Right renal pelvis (tissue), 4 donors: ENCODE data around the gene JPH3. TPM values are rescaled to one million over a fixed set of nuclear protein-coding genes. Genes with fewer than 3 reads are reported as not detected.
"Not testable (repeated sequence)": the region's sequence is repeated elsewhere in the genome, so short reads cannot be mapped to it uniquely, and the experiment has no call there.

Experiments used
- DNase-seq, 4 donors: peaks; one replicate each; pipeline ENCODE4 v3.0.0-alpha.2; 2013; ENCODE audit warnings: low read depth in 4 of 4, low spot score in 3 of 4, missing footprints in 1 of 4
- polyA plus RNA-seq, 4 donors: library from polyadenylated mRNA; unstranded; fragments of 120-200 nt; gene quantifications; one replicate each; pipeline ENCODE4 v1.2.1, GENCODE V29; 2013; ENCODE audit not compliant: insufficient read length in 4 of 4

Gene JPH3
- polyA plus RNA-seq, 4 donors, result 0.53 to 1.3 (median 0.70) TPM

DNA sequence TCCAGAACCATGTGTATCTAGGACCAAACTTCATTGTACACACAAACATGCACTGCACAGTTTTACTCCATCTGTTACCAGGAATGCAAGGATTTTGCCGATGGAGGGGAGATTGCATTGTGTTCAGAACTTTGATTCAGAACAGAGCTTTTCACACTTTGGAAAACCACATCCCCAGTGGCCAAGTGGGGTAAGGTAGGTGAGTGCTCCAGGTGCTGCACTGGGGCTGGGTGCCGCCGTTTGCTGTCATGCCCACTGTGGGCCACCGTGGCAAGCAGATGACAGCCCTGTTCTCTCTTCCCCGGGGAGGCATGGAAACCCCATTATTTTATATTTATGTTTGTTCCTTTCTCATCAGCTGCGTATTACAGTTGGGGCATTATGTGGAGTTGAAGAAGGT lies 29.3 kb upstream of the JPH3 start:
- DNase-seq, result no peak

DNA sequence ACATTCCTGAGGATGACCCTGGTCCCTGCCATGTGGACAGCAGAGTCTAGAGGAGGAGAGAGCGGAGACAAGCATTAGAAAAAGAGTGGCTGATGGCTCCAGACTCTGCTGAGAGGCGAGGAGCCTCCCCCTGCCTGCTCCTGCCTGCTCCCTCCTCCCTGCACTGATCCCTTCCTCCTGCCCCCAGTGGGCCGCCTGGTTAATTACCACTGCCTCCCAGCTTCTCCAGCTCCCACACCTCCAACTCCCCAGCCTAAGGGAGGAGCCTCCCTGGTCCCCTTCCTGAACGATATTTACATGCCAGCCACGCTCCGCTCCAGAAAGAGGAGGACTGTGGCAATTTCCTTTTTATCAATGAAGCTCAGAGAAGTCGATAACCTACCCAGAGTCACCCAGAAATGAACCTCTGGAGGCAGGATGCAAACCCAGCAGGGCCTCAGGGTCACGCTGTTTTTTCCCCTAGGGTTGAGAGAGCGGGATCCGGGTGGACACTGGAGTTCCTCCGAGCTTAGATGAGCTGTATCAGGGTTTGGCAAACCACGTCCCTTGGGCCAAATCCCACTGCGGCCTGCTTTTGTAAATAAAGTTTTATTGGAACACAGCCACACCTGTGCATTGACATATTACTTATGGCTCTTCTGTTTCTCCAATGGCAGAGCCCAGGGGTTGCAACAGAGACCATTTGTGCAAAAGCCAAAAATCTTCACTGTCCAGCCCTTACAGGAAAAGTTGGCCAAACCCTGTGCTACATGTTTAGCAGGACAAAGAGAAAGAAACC lies 27.1 kb upstream of the JPH3 start:
- DNase-seq, result peak in 1 of 4 donors; percentile 31

DNA sequence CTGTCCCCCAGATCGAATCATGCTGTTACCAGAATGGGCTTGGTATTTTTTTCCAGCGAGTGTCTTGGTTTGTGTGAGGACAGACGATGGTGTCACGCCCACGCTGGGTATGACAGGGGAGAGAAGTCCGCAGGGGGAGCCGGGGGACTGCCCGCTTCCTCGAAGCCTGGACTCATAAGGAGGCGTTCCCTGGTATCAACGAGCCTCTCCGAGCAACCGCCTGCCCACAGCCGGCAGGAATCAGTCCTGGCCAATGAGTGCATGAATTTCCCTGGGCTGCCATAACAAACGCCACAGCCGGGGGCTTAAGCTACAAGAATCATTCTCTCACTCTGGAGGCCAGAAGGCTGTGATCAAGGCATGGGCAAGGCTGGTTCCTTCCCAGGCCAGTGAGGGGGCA lies 26.1 kb upstream of the JPH3 start:
- no peak for DNase-seq

DNA sequence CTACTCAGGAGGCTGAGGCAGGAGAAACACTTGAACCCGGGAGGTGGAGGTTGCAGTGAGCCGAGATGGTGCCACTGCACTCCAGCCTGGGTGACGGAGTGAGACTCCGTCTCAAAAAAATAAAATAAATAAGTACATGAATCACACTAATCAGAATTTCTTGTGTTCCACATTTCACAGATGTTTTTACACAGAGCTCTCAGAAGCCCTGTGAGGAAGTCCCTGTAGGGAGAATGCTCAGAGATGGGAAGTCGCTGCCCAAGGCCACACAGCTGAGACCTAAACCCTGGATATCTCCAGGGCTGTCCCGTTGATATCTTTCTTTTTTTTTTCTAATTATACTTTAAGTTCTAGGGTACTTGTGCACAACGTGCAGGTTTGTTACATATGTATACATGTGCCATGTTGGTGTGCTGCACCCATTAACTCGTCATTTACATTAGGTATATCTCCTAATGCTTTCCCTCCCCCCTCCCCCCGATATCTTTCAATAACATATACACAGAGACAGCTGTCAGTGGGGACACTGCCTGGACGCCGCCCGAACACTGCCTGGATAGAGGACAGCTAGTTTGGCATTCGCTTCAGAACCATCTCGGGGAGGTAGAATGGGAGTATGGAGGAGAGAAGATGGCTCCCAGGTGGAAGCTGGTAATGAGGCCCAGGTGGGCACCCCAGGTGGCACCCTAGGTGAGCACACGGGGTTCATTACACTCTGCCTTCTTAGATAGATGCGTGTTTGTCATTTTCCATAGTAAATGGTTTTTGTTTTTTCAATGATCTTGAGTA lies 24.0 kb upstream of the JPH3 start:
- not testable (repeated sequence) for DNase-seq

DNA sequence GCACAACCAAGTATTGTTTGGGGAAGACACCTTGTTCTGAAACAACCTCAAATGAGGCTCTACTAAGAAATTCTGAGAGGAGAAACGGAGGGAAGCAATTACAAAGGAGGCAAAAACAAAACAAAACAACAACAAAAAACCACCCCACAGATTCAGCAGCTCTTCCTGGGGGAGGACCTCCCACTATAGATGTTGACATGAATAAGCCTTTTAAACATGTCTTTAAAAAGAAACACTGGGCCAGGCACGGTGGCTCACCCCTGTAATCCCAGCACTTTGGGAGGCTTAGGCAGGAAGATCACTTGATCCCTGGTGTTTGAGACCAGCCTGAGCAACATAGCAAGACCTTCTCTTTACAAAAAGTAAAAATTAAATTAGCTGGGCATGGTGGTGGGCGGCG lies 22.6 kb upstream of the JPH3 start:
- DNase-seq, result no peak

DNA sequence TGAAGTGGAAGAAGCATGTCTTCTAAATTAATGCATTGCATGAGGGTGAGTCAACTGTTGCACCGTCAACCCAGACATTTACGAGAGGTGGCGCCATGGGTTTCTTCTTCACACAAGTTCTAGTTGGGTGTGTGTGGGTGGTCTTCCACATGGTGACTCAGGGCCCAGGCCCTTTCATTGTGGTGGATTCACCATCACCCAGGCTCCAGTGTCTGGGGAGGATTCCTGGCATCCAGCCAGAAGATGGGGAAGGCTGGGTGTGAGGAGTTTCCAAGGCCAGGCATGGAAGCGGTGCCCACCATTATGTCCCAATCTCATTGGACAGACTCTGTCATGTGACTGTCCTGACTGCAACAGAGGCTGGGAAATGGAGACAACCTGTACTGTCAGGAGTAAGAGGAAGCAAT lies 21.4 kb upstream of the JPH3 start:
- DNase-seq, result no peak

DNA sequence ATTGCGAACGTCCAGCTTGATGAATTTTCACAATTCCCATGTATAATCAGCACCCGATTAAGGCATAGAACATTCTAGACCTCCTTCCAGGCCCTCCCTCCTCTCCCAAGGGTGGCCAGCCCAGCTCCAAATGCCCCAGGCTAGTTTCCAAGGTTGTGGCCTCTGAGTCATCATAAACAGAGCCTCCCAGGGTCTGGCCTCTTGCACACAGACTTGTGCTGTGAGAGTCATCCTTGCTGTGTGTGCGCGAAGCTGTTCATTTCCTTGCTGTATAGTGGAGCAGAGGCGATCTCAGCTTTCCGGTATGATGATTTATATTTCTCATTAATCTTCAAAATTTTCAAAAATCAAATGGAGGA lies 20.5 kb upstream of the JPH3 start:
- DNase-seq, result no peak

DNA sequence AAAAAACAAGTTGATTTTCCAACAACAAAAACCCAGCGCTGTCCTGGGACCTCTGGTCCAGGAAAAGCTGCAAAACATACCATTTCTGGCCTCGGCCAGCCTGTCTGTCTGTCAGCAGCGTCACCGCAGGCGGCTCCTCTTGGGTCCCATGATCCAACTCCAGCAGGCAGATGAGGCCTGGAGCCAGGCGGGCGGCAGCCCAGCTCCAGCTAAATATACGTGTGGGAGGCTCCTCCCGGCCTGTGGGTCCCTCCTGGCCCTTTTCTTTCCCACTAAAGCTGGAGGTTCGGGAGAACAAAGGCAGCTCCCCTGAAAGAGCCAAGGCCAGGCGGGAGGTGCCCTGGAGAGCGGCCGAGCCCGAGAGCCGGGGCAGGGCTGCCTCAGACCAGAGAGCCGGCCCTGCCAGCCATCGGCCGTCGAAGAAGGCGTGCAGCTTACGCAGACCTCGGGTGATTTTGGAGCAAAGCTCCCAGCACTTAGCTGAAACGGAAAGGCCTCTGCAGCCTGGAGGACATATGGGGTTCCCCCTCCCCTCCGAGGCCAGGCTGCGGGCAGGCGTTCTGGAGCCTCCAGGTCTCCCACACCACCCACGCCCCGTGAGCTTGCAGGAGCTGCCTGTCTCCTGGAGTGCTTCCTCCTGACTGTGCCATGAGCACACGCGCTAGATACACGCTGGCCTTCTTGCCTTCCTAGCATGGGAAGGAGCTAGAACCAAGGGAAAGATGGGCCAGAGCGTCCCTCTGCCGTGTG lies 19.9 kb upstream of the JPH3 start:
- DNase-seq, result no peak

DNA sequence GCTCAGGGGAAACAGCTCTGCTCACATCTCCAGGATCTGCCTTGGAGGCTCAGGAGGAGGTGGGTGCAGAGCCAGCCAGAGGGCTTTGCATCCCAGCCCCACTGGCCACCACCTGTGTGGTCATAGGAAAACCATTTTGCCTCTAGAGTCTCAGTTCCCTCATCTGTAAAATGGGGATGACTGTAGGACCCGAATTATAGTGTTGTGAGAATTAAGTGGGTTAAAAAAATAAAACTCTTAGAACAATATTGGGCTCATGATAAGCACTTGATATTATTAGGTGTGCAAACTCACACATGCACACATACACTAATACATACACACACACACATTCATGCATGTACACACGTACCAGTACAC lies 19.4 kb upstream of the JPH3 start:
- no peak for DNase-seq

DNA sequence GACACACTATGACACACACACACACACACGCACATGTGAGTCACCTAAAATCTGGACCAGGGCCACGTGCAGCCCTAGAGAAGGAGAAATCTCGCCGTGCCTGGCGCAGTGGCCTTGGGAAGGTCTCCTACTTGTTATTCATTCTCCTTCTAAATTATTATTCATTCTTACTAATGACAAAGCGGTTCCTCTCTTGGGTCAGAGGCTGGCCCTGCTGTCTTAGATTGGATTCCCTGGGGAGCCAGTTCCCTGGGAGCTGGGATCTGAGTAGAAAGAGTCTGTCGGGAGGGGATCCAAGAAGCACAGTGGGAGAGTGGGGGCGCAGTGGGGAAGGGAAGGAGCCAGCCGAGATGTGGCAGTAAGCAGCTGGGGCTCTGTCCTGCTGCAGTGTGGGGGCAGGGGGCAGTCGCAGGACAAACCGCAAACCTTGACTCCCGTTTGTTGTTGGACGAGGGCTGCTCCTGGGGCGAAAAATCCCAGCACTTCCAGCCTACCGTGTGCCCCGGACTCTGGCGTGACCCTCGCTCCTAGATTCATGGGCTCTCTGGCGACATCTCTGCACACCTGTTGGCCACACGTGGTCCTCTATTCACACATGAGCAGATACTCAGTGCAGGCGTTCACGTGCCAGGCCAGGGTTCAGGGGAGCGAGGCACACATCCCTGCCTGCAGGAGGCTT lies 18.7 kb upstream of the JPH3 start:
- no peak for DNase-seq

DNA sequence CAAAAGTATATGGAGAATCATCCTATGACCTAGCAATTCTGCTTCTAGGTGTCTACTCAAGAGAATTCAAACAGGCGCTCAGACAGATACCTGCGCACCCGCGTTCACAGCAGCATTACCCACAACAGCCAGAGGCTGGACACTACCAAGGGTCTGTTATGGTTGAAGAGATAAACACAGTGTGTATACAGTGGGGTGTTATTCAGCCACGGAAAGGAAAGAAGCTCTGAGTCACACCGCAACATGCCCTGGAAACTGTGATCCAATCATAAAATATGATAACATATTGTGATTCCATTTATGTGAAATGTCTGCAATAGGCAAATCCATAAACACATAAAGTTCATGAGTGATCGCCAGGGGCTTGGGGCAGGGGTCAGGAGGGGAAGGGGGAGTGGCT lies 18.0 kb upstream of the JPH3 start:
- no peak for DNase-seq

DNA sequence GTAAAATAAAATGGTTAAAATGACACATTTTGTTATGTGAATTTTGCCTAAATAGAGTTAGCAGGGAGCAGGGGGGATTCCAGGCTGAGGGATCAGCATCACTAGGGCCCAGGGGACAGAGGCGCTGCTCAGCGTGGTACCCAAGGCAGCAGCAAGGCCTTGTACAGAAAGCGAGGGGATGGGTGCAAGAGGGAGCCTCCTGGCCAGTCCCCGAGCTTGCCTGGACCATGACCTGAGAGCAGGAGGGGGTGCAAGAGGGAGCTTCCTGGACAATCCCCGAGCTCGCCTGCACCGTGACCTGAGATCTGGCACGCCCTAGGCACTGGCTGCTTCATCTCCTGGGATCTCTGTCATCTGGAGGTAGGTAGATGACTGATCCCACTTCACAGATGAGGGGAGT lies 17.3 kb upstream of the JPH3 start:
- DNase-seq, result no peak

DNA sequence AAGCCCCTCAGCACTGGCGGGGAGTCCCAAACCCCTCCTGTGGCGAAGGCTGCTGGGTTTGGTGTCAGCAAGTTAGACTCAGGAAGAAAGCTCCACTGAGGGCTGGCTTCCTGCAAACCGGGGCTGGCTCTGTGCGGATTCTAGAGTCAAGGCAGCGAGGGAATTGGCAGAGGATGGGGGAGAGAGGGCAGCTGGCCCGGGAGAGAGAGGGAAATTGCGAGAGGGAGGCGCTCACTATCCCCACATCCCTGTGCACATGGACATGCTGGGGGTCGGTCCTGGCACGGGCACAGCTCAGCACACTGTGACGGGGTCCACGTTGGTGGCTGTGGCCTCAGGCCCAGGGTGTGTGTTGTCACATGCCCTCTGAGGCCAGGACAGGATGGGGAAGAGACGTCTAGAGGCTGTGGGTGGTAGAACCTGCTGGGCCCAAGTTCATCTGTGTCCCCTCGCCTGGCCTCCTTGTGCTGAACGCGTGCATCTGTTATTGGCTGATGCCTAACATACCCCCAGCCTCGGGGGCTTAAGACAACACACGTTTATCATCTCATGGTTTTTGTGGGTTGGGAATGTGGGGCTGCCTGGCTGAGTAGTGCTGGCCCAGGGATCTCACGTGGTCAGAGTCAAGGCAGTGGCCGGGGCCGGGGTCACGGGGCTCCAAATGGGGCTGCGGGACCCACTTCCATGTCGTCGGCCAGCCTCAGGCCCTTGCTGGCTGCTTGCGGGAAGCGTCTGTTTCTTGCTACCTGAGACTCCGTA lies 16.7 kb upstream of the JPH3 start:
- DNase-seq, result no peak

DNA sequence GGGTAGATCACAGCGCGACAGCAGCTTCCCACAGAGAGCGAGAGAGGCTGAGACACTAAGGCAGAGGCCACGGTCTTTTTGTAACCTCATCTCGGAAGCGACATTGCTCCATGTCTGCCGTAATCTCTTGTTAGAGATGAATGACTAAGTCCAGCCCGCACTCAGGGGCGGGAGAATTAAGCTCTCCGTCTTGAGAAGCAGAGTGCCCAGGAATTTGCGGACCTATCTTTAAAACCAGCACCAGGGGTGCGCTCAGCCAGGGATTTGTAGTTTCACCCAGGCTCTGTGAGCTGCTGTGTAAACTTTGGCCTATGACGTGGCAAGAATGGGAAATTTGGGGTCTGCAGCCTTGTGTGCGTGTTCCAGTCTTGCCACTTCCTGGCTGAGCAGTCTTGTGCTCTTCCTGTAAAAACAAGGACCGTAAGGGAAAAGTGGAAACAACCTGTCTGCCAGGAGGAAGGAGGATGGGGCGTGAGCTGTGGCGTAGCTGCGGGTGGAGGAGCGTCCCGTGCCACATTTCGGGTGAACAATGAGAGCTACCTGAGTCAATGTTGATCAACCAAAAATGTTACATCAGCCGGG lies 16.0 kb upstream of the JPH3 start:
- DNase-seq, result no peak

DNA sequence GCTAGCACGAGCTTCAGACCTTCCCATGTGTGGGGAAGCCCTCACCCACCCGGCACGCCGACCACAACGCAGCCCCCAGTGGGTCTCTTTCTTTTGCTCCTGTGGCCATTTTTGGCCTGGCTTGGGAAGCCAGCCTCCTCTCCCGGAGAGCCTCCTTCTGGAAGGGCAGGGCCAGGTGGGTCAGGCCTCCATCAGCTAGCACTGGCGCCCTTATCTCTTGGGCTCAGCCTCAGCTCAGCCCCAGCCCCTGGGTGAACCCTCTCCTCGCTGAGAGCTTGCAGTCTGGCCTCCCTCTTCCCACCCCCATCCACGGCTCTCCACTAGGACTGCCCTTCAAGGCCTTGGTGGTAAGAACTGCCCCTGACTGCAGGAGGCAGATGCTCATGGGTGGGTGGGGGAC lies 14.7 kb upstream of the JPH3 start:
- DNase-seq, result no peak

DNA sequence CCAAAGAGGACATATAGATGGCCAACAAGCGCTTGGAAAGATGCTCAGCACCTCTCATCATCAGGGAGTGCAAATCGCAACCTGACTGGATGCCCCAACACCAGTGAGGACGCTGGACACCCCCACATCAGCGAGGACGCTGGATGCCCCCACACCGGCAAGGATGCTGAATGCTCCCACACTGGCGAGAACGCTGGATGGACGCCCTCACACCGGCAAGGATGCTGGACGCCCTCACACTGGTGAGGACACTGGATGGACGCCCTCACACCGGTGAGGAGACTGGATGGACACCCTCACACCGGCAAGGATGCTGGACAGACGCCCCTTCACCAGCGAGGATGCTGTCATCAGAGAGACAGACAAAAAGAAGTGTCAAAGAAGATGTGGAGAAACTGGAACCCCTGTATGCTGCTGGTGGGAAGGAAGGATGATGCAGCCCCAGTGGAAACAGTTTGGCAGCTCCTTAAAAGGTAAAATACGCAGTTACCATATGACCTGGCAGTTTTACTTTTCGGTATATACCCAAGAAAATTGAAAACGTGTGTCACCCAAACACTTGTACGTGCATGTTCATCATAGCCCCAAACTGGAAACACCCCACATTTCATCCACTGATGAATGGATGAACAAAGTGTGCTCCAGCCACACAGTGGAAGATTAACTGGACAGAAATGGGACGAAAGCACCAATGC lies 10.1 kb upstream of the JPH3 start:
- DNase-seq, result no peak

DNA sequence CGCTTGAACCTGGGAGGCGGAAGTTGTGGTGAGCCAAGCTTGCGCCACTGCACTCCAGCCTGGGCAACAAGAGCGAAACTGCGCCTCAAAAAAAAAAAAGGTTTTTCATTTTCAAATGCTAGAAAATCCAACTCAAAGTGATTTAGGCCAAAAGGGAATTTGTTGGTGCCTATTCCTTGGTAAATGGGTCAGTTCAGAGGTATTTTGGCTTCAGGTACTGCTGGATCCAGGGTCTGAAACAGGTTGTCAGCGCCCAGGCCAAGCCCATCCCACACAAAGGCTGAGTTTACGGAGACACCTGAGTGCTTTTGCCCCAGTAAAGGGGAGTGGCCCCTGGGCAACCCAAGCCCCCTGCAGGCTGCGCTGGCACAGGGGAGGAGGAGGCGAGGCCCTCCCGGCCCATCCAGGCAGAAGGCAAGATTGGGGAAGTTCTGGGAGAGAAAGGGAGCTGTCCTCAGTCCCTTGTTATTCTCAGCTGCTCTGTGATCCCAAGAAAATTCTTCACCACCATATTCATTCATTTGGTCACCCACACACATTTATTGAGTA lies 8.5 kb upstream of the JPH3 start:
- no peak for DNase-seq

DNA sequence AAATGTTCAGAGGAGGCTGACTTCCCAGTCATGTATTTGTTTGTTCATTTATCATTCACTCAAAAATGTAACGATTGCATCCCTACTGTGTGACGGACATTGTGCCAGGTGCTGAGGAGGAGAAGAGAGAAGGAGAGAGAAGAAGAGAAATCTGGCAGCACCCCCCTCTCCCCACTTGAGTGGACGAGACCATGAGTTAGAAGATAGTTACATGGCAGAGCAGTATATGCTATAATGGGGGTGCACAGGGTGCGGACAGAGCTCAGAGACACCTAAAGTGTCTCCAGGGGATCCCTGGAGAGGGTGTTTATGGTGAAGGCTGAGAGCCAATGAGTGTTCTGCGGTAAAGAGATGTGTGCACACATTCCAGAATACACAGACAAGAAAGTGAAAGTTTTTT lies 6.6 kb upstream of the JPH3 start:
- DNase-seq, result no peak

DNA sequence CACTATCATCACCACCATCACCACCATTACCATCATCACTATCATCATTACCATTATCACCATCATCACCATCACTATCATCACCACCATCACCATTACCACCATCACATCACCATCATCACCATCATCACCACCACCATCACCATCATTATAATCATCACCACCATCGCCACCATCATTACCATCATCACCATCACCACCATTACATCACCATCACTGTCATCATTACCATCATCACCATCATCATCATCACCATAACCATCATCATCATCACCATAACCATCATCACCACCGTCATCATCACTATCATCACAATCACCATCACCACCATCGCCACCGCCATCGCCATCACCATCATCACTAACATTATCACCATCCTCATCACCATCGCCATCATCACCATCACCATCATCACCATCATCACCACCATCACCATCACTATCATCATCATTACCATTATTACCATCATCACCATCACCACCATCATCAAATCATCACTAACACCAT lies 4.9 kb upstream of the JPH3 start:
- DNase-seq, result no peak
